Epithelial cell of proximal tubule (primary cell): Measurements from ENCODE around the gene CYB5R3. TPM values are rescaled to one million over a fixed set of nuclear protein-coding genes. Genes with fewer than 3 reads are reported as not detected.

Experiments used
- DNase-seq: peaks from one replicate; pipeline ENCODE4 v3.0.0-alpha.2; 2011; ENCODE audit warnings: low read depth
- H3K4me3 ChIP-seq: 2 replicates; pipeline ENCODE4 v1.5.1; 2011; ENCODE audit warnings: low read depth, mild to moderate bottlenecking, low read length
- total RNA-seq: library from RNA; depleted of rRNA; stranded (reverse); fragments of >200 nt; gene quantifications from 2 replicates; pipeline ENCODE4 v1.2.3, GENCODE V29; 2015
- TF ChIP-seq, protein P1 (sequence below): conservative IDR thresholded peaks from 2 replicates; pipeline ENCODE4 v1.5.1; 2012; ENCODE audit warnings: low read depth, mild to moderate bottlenecking, low read length

Gene CYB5R3
- 122 and 136 TPM in 2 replicates for total RNA-seq

- H3K4me3 ChIP-seq, result peak within 1 kb of the TSS; percentile 86
- DNase-seq, result no peak
- TF ChIP-seq, protein P1, sequence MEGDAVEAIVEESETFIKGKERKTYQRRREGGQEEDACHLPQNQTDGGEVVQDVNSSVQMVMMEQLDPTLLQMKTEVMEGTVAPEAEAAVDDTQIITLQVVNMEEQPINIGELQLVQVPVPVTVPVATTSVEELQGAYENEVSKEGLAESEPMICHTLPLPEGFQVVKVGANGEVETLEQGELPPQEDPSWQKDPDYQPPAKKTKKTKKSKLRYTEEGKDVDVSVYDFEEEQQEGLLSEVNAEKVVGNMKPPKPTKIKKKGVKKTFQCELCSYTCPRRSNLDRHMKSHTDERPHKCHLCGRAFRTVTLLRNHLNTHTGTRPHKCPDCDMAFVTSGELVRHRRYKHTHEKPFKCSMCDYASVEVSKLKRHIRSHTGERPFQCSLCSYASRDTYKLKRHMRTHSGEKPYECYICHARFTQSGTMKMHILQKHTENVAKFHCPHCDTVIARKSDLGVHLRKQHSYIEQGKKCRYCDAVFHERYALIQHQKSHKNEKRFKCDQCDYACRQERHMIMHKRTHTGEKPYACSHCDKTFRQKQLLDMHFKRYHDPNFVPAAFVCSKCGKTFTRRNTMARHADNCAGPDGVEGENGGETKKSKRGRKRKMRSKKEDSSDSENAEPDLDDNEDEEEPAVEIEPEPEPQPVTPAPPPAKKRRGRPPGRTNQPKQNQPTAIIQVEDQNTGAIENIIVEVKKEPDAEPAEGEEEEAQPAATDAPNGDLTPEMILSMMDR, result no peak
Observed at GRCh38 chr22:42649246-42650099, at the start of gene CYB5R3. Gene CYB5R3, minus strand, starts transcription at chr22:42649392. Its CDS starts 77 bp downstream, at chr22:42649315.

GRCh38 chr22:42697542-42698013 is 48.4 kb upstream of the CYB5R3 start:
- H3K4me3 ChIP-seq, result no peak overlapping the region
- TF ChIP-seq, protein P1, result no peak
- DNase-seq, result peak; percentile 53

DNA sequence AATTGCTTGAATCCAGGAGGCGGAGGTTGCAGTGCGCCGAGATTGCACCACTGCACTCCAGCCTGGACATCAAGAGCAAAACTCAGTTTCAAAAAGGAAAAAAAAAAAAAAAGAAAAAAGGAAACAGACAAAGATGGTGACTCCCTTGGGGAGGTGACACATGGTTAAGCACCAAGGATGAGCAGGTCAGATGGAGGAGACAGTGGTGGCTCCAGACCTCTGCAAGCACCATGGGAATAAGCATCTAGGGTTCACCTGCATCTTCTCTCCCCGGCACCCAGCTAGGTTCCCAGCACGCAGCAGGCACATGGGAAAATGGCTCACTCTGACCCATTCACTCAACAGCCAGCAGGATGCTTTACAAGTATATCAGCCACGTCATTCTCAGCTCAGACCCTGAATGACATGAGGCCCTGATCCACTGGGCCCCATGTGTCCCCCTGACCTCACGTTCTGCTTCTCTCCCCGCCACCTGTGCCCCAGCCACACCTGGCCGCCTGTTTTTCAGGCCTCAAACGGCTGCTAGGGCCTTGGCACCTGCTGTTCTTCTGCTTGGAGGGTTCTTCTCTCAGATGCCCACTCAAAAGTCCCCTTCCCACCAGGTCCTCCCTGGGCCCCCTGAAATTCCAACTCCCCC is 47.3 kb upstream of the CYB5R3 start:
- TF ChIP-seq, protein P1, result no peak
- DNase-seq, result no peak
- H3K4me3 ChIP-seq, result no peak overlapping the region

DNA sequence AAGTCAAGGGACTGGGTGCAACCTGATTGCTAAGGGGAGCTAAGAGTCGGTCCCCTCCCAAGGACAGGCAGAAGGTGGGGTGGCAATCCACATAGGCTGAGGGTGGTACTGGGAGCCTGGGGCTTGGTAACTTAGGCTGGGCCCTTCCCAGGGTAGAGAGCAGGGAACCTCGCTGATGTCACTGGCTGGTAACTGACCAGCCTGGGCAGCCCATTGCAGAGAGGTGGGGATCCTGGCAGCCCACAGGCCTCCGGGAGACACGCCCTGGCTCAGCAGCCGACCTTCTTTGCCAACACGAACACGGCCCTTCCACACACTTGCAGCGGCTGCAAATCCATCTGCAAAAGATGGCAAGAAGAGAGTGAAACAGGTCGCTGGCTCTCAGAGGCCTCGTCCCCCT is 46.1 kb upstream of the CYB5R3 start:
- no peak for DNase-seq
- H3K4me3 ChIP-seq, result no peak overlapping the region
- TF ChIP-seq, protein P1, result no peak

- no peak overlapping the region for H3K4me3 ChIP-seq
- TF ChIP-seq, protein P1, result no peak
- DNase-seq, result no peak
Observed at GRCh38 chr22:42693763-42694683, 44.8 kb upstream of the CYB5R3 start.

DNA sequence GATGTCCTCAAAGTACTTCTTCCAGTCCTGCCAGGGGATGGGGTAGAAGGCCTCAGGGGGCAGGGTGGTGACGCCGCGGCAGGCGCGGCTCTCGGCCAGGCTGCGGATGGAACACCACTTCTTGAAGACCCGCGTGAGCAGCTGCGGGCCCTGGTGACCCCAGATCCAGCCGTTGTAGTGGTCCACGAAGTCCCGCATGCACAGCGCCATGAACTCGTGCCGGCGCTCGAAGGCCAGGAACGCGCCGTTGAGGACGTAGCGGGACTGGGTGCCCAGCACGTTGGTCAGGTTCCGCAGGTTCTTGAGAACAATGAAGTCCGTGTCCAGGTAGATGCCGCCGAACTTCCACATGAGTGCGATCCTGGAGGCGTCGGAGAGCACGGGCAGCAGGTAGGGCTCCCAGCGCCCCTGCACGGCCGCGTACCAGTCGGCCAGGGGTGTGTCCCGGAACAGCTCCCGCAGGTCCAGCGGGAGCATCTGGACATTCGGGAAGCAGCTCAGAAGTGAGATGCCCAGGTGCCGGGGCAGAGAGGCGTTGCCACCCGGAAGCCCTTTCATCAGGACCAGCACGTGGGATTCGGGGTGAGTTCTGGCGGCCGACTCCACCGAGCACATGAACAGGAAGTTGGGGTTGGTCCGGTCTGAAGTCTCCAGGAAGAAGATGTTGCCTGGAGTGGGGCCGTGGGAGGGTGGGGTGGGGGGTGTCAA is 44.0 kb upstream of the CYB5R3 start:
- TF ChIP-seq, protein P1, result no peak
- DNase-seq, result no peak
- H3K4me3 ChIP-seq, result no peak overlapping the region
